ENCODE data around the gene ATP2B2.

ATP2B2 gene

GRCh38 chr3:10510743-10511432, 5.5 kb upstream of the ATP2B2 start:
- Histone ChIP-seq H3K4me1 (ENCODE audit: control insufficient read depth, insufficient read depth, low read length, poor library complexity, severe bottlenecking) (peaks cover 2% of the 10 kb centered on the region), H3K36me3 (ENCODE audit: control insufficient read depth, insufficient read depth, low read length) (no peaks in the 10 kb centered on the region), H3K4me3 (ENCODE audit: extremely low read depth, insufficient read depth, low read length, poor library complexity, severe bottlenecking) (no peak overlapping the region), H3K9me3 (ENCODE audit: control insufficient read depth, low read length) (no peaks in the 10 kb centered on the region), H3K27ac (ENCODE audit: low read depth, low read length, severe bottlenecking) (no peak overlapping the region)
- WGBS, 2 experiments (ENCODE audit: insufficient coverage in 2 of 2) = 77 to 86% methylated on average over 5 to 6 of the region's 6 CpGs

DNA sequence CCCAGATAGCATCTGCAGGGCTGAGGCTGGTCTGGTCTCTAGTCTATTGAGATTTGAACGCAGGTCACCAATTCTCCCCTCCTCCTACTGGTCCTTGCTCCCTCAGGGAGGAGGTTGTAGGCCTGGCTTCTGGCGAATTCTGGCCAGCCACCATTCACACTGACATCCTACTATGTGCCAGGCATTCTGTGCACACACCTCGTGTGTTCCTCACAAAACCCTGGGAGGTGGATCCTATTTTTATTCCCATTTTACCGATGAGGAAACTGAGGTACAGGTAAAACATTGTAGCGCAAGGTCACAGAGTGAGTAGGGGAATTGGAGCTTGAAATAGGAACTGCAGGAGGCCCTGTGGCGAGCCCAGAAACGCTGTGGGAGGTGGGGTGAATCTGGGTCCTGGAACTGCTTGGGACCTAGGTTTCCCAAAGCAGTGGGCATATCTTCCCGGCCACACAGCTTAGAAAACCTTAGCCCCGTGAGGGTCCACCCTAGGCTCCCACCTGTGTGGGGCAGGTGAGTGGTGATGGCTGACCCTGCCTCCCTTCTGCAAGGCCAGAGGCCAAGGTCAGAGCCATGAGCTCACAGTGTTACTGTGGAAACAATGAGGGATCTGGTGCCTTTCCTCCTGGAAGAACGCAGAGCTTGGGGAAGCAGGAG, 4.8 kb upstream of the ATP2B2 start:
- peaks cover 3% of the 10 kb centered on the region for H3K4me1 ChIP-seq (ENCODE audit: control insufficient read depth, insufficient read depth, low read length, poor library complexity, severe bottlenecking)
- no peak overlapping the region for H3K27ac ChIP-seq (ENCODE audit: low read depth, low read length, severe bottlenecking)
- H3K36me3 ChIP-seq (ENCODE audit: control insufficient read depth, insufficient read depth, low read length) = no peaks in the 10 kb centered on the region
- no peaks in the 10 kb centered on the region for H3K9me3 ChIP-seq (ENCODE audit: control insufficient read depth, low read length)
- H3K4me3 ChIP-seq (ENCODE audit: extremely low read depth, insufficient read depth, low read length, poor library complexity, severe bottlenecking) = no peak overlapping the region
- 85 to 89% methylated on average over 8 of the region's 10 CpGs for WGBS, 2 experiments (ENCODE audit: insufficient coverage in 2 of 2)

DNA sequence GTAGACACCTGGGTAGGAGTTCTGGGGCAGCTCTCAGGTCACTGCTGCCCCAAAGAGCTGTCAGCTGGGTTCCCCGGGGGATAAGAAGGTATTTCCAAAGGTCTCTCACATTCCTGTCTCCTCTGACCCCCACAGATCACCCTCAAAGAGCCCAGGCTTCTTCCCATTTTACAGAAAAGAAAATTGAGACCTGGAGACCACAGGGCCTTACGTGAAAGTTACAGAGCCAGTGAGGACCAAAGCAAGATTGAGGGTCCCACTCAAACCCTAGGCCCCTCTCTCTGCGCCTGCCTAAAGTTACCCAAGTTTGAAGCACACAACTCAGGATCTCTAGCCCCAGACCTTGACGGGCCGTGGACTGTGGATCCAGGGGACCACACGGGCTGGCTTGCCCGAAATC, 3.9 kb upstream of the ATP2B2 start:
- H3K9me3 ChIP-seq (ENCODE audit: control insufficient read depth, low read length) = no peaks in the 10 kb centered on the region
- no peak overlapping the region for H3K27ac ChIP-seq (ENCODE audit: low read depth, low read length, severe bottlenecking)
- 86 to 89% methylated on average over 6 to 7 of the region's 7 CpGs for WGBS, 2 experiments (ENCODE audit: insufficient coverage in 2 of 2)
- H3K4me3 ChIP-seq (ENCODE audit: extremely low read depth, insufficient read depth, low read length, poor library complexity, severe bottlenecking) = no peak overlapping the region
- H3K36me3 ChIP-seq (ENCODE audit: control insufficient read depth, insufficient read depth, low read length) = no peaks in the 10 kb centered on the region
- peaks cover 3% of the 10 kb centered on the region for H3K4me1 ChIP-seq (ENCODE audit: control insufficient read depth, insufficient read depth, low read length, poor library complexity, severe bottlenecking)

DNA sequence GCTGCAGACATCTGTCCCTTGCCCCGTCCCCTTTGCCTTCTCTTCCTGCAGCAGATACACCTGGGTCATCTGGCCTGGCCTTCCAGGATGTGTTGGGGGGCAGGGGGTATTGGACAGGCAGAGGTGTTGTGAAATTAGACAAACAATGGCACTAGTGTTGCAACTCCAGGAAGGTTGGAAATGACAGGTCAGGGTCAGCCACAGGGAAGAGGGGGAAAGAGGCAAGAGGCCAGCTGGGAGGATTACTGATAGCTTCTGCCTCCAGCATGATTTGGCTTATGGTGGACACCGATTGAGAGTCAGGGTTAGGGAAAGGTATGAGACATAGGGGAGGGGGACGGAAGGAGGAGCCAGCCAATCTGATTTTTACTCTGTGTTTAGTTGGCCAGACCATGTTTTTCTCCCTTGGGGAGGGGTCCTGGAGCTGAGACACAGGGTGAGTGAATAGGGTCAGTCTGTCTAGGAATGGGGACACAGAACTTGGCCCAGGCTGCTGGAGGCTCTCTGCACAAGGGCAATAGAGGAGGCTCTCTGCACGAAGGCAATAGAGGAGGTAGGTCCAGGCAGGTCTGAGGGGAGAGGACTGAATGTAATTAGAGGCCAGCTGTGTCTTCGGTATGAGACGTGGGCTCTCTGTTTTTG, 3.4 kb upstream of the ATP2B2 start:
- 74 to 79% methylated on average over 4 to 6 of the region's 6 CpGs for WGBS, 2 experiments (ENCODE audit: insufficient coverage in 2 of 2)
- Histone ChIP-seq H3K27ac (ENCODE audit: low read depth, low read length, severe bottlenecking) (no peak overlapping the region), H3K9me3 (ENCODE audit: control insufficient read depth, low read length) (no peaks in the 10 kb centered on the region)

DNA sequence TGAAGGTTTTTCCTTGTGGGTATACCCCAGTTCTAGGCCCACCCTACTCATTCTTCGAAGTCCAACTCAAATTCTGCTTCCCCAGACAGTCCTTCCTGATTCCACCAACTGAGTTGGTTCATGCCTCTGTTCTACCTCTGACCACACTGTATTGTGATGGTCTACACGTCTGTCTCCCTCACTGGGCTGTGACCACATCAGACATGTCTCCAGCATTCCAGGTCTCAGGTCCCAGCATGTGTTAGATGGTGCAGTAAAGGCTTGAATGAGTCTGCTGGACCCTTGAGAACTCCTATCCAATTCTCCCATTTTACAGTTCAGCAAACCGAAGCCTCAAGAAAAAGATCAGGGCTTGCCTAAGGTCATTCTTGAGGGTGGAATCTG, 2.8 kb upstream of the ATP2B2 start:
- no peak overlapping the region for H3K4me3 ChIP-seq (ENCODE audit: extremely low read depth, insufficient read depth, low read length, poor library complexity, severe bottlenecking)
- H3K27ac ChIP-seq (ENCODE audit: low read depth, low read length, severe bottlenecking) = no peak overlapping the region
- H3K9me3 ChIP-seq (ENCODE audit: control insufficient read depth, low read length) = no peaks in the 10 kb centered on the region
- WGBS, 2 experiments (ENCODE audit: insufficient coverage in 2 of 2) = 79 to 83% methylated on average over 2 to 3 of the region's 3 CpGs
- H3K4me1 ChIP-seq (ENCODE audit: control insufficient read depth, insufficient read depth, low read length, poor library complexity, severe bottlenecking) = peaks cover 3% of the 10 kb centered on the region
- H3K36me3 ChIP-seq (ENCODE audit: control insufficient read depth, insufficient read depth, low read length) = no peaks in the 10 kb centered on the region

More for the DNA sequence above, 3.4 kb upstream of the ATP2B2 start:
- H3K36me3 ChIP-seq (ENCODE audit: control insufficient read depth, insufficient read depth, low read length) = no peaks in the 10 kb centered on the region
- H3K4me1 ChIP-seq (ENCODE audit: control insufficient read depth, insufficient read depth, low read length, poor library complexity, severe bottlenecking) = peaks cover 3% of the 10 kb centered on the region
- no peak overlapping the region for H3K4me3 ChIP-seq (ENCODE audit: extremely low read depth, insufficient read depth, low read length, poor library complexity, severe bottlenecking)

GRCh38 chr3:10507331-10507730, 1.9 kb upstream of the ATP2B2 start:
- WGBS, 2 experiments (ENCODE audit: insufficient coverage in 2 of 2) = 91 to 98% methylated on average over 8 to 9 of the region's 9 CpGs
- Histone ChIP-seq H3K4me1 (ENCODE audit: control insufficient read depth, insufficient read depth, low read length, poor library complexity, severe bottlenecking) (peaks cover 3% of the 10 kb centered on the region), H3K4me3 (ENCODE audit: extremely low read depth, insufficient read depth, low read length, poor library complexity, severe bottlenecking) (no peak overlapping the region)

GRCh38 chr3:10506696-10507095, 1.3 kb upstream of the ATP2B2 start:
- peaks cover 3% of the 10 kb centered on the region for H3K4me1 ChIP-seq (ENCODE audit: control insufficient read depth, insufficient read depth, low read length, poor library complexity, severe bottlenecking)
- H3K27ac ChIP-seq (ENCODE audit: low read depth, low read length, severe bottlenecking) = no peak overlapping the region
- no peaks in the 10 kb centered on the region for H3K9me3 ChIP-seq (ENCODE audit: control insufficient read depth, low read length)
- H3K4me3 ChIP-seq (ENCODE audit: extremely low read depth, insufficient read depth, low read length, poor library complexity, severe bottlenecking) = no peak overlapping the region
- no peaks in the 10 kb centered on the region for H3K36me3 ChIP-seq (ENCODE audit: control insufficient read depth, insufficient read depth, low read length)
- 92 to 97% methylated on average over 9 to 12 of the region's 14 CpGs for WGBS, 2 experiments (ENCODE audit: insufficient coverage in 2 of 2)

More at GRCh38 chr3:10507331-10507730, 1.9 kb upstream of the ATP2B2 start:
- H3K9me3 ChIP-seq (ENCODE audit: control insufficient read depth, low read length) = no peaks in the 10 kb centered on the region
- no peaks in the 10 kb centered on the region for H3K36me3 ChIP-seq (ENCODE audit: control insufficient read depth, insufficient read depth, low read length)
- H3K27ac ChIP-seq (ENCODE audit: low read depth, low read length, severe bottlenecking) = no peak overlapping the region

GRCh38 chr3:10505791-10506585, 602 bp upstream of the ATP2B2 start:
- no peaks in the 10 kb centered on the region for H3K9me3 ChIP-seq (ENCODE audit: control insufficient read depth, low read length)
- H3K4me3 ChIP-seq (ENCODE audit: extremely low read depth, insufficient read depth, low read length, poor library complexity, severe bottlenecking) = no peak overlapping the region
- 57 to 58% methylated on average over 8 to 13 of the region's 22 CpGs for WGBS, 2 experiments (ENCODE audit: insufficient coverage in 2 of 2)
- H3K36me3 ChIP-seq (ENCODE audit: control insufficient read depth, insufficient read depth, low read length) = no peaks in the 10 kb centered on the region
- peaks cover 3% of the 10 kb centered on the region for H3K4me1 ChIP-seq (ENCODE audit: control insufficient read depth, insufficient read depth, low read length, poor library complexity, severe bottlenecking)
- no peak overlapping the region for H3K27ac ChIP-seq (ENCODE audit: low read depth, low read length, severe bottlenecking)

- 79 to 81% methylated on average over 18 to 23 of the region's 25 CpGs for WGBS, 2 experiments (ENCODE audit: insufficient coverage in 2 of 2)
These were observed 976 bp downstream of the ATP2B2 start for GRCh38 chr3:10504171-10505049.

More at GRCh38 chr3:10504171-10505049, 976 bp downstream of the ATP2B2 start:
- Histone ChIP-seq H3K4me3 (ENCODE audit: extremely low read depth, insufficient read depth, low read length, poor library complexity, severe bottlenecking) (no peak overlapping the region), H3K4me1 (ENCODE audit: control insufficient read depth, insufficient read depth, low read length, poor library complexity, severe bottlenecking) (peaks cover 3% of the 10 kb centered on the region), H3K36me3 (ENCODE audit: control insufficient read depth, insufficient read depth, low read length) (no peaks in the 10 kb centered on the region), H3K27ac (ENCODE audit: low read depth, low read length, severe bottlenecking) (no peak overlapping the region), H3K9me3 (ENCODE audit: control insufficient read depth, low read length) (no peaks in the 10 kb centered on the region)
